ENCODE measurements around the gene AGRN. TPM values are rescaled to one million over a fixed set of nuclear protein-coding genes. Genes with fewer than 3 reads are reported as not detected.
"Not testable (repeated sequence)": the region's sequence is repeated elsewhere in the genome, so short reads cannot be mapped to it uniquely, and the experiment has no call there.

Gene AGRN
- total RNA-seq, 2 experiments from 2014 or later, result 18.8 to 19.3 TPM

DNA sequence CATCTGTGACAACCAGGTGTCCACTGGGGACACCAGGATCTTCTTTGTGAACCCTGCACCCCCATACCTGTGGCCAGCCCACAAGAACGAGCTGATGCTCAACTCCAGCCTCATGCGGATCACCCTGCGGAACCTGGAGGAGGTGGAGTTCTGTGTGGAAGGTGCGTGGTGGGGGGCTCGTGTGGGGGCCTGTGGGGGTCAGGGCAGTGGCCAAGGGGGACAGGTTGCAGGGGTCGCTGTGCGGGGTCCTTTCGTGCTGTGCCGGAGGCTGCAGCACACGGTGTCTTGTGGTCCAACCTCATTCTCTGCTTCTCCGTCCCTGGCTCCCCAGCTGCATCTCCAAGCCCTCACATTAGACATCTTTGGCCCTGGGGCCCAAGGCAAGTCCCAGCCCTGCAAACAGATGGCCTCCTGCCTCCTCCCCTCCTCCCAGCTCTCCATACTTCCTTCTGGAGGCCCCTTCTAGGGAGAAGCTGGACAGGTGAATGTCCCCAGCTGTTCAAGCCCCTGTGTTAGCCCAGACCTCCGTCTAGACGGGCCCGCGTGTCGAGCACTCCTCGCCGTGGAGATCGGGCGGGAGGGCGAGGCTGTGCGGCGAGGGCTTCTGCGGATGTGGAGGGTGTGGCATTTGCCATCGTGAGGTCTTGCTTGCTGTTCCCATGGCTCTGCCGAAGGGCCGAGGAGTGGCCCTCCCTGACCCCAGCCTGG lies 2.5 kb downstream of the AGRN start:
- DNase-seq (no peak), ATAC-seq (ENCODE audit: low read depth) (no peak)
- POLR2A ChIA-PET, result interaction anchor here (0.7 to 1.2 kb wide), 3 partner anchors 9 to 353 kb away, joined by 3 to 4 read pairs (median 3); partner anchors contain the start of genes AURKAIP1 and ISG15
- Mint-ChIP-seq H3K27ac (no peak overlapping the region), H3K4me1 (peaks cover 1% of the 10 kb centered on the region), H3K4me3 (peak overlapping the region; percentile 1), H3K36me3 (peaks cover under 1% of the 10 kb centered on the region), H3K9me3 (no peaks in the 10 kb centered on the region), H3K27me3 (peaks cover 2% of the 10 kb centered on the region)

DNA sequence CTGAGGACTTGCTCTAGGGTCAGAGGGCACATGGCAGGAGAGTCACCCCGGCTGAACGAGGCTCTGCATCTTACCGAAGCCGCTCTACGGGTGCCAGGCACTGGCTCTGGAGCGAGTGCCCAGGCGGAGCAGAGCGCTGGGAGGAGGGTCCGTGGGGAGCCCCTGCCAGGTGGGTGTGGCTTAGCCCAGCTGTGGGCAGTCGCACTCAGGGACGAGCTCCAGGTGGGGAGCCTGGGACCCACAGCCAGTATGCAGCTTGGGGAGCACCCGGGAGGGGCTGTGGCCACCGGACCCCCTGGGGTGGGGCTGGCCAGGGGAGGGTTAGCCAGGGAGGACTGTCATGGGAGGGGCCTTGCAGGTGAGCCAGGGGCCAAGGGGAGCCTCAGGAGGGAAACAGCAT lies 3.8 kb downstream of the AGRN start:
- POLR2A ChIA-PET, result no interaction called here
- no peak for DNase-seq
- no peaks in the 10 kb centered on the region for H3K9me3 Mint-ChIP-seq
- peaks cover 2% of the 10 kb centered on the region for H3K27me3 Mint-ChIP-seq
- no peak overlapping the region for H3K27ac Mint-ChIP-seq
- H3K4me3 Mint-ChIP-seq, result no peak overlapping the region
- no peaks in the 10 kb centered on the region for H3K4me1 Mint-ChIP-seq
- no peaks in the 10 kb centered on the region for H3K36me3 Mint-ChIP-seq
- ATAC-seq (ENCODE audit: low read depth), result no peak

DNA sequence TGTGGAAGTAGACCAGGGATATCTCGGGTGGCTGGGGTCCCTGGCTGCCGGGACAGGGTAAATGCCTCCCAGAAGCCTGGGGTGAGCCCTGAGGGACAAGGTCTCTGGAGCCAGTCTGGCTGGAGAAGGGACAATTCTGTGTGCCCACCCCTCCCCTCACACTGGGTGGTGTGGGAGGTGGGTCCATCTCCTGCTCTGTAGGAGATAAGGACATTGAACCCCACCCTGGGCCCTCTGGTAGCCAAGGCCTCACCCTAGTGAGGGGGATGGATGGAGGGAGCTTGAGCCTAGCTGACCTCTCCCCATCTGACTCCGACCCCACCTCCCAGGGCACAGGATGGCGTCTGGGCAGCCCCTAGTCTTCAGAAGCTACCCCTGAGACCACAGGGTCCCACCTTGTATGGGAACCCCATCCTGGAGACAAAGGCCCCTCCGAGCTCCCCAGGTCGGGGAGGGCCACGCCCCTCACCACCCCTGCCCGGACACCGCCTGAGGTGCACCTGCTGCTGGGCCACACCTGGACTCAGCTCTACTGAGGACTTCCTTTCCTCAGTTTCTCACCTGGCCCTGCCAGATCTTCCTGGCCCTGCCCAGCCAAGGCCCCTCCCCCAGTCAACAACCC lies 4.3 kb downstream of the AGRN start:
- Mint-ChIP-seq H3K36me3 (no peaks in the 10 kb centered on the region), H3K27me3 (peaks cover 2% of the 10 kb centered on the region), H3K27ac (no peak overlapping the region), H3K4me1 (no peaks in the 10 kb centered on the region), H3K4me3 (no peak overlapping the region), H3K9me3 (no peaks in the 10 kb centered on the region)
- POLR2A ChIA-PET, result no interaction called here
- no peak for DNase-seq
- no peak for ATAC-seq (ENCODE audit: low read depth)

GRCh38 chr1:1024771-1025699 lies 5.1 kb downstream of the AGRN start:
- Mint-ChIP-seq H3K36me3 (no peaks in the 10 kb centered on the region), H3K27me3 (peaks cover 2% of the 10 kb centered on the region), H3K27ac (no peak overlapping the region), H3K4me3 (no peak overlapping the region), H3K9me3 (no peaks in the 10 kb centered on the region), H3K4me1 (no peaks in the 10 kb centered on the region)
- DNase-seq (no peak), ATAC-seq (ENCODE audit: low read depth) (no peak)
- POLR2A ChIA-PET, result no interaction called here

- no peak for DNase-seq
- H3K4me1 Mint-ChIP-seq, result no peaks in the 10 kb centered on the region
- peaks cover 2% of the 10 kb centered on the region for H3K27me3 Mint-ChIP-seq
- H3K9me3 Mint-ChIP-seq, result no peaks in the 10 kb centered on the region
- POLR2A ChIA-PET, result no interaction called here
- no peak overlapping the region for H3K4me3 Mint-ChIP-seq
- ATAC-seq (ENCODE audit: low read depth), result no peak
- no peak overlapping the region for H3K27ac Mint-ChIP-seq
- H3K36me3 Mint-ChIP-seq, result no peaks in the 10 kb centered on the region
These were observed 5.8 kb downstream of the AGRN start for GRCh38 chr1:1025730-1026129.

- no peak overlapping the region for H3K4me3 Mint-ChIP-seq
- H3K27me3 Mint-ChIP-seq, result peaks cover 2% of the 10 kb centered on the region
- H3K27ac Mint-ChIP-seq, result no peak overlapping the region
- POLR2A ChIA-PET, result interaction anchor here (0.7 kb wide), 1 partner anchor 10 kb away, joined by 3 read pairs; no protein-coding TSS in a partner anchor
- no peaks in the 10 kb centered on the region for H3K36me3 Mint-ChIP-seq
- DNase-seq (no peak), ATAC-seq (ENCODE audit: low read depth) (no peak)
- H3K4me1 Mint-ChIP-seq, result no peaks in the 10 kb centered on the region
- no peaks in the 10 kb centered on the region for H3K9me3 Mint-ChIP-seq
These were observed 6.9 kb downstream of the AGRN start for GRCh38 chr1:1026599-1027413.

- Mint-ChIP-seq H3K36me3 (no peaks in the 10 kb centered on the region), H3K4me3 (no peak overlapping the region)
These were observed 7.9 kb downstream of the AGRN start for GRCh38 chr1:1027791-1028190.

DNA sequence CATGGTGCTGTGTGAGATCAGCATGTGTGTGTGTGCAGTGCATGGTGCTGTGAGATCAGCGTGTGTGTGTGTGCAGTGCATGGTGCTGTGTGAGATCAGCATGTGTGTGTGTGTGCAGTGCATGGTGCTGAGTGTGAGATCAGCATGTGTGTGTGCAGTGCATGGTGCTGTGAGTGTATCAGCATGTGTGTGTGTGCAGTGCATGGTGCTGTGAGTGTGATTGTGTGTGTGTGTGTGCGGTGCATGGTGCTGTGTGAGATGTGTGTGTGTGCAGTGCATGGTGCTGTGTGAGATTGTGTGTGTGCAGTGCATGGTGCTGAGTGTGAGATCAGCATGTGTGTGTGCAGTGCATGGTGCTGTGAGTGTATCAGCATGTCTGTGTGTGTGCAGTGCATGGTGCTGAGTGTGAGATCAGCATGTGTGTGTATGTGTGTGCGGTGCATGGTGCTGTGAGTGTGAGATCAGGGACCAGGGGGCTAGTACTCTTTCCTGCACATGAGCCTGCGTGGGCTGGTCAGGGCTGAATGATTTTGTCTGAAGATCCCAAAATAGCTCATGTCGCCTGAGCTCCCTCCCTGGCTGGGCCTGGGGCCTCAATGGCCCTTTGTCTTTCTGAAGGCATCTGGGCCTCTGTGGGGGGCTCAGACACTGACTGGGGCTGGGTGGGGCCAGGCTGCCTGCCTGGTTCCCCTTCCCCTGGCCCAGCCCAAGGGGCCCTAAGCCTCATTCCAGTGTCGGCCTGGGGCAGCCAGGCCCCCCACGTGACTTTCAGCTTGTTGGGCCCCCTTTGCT lies 11.1 kb downstream of the AGRN start:
- H3K36me3 Mint-ChIP-seq; POLR2A ChIA-PET; ATAC-seq (ENCODE audit: low read depth); H3K4me1 Mint-ChIP-seq; H3K27me3 Mint-ChIP-seq; H3K9me3 Mint-ChIP-seq; H3K4me3 Mint-ChIP-seq; H3K27ac Mint-ChIP-seq; DNase-seq: not testable (repeated sequence)

More at GRCh38 chr1:1027791-1028190, 7.9 kb downstream of the AGRN start:
- peaks cover 4% of the 10 kb centered on the region for H3K4me1 Mint-ChIP-seq
- no peak for DNase-seq
- H3K27me3 Mint-ChIP-seq, result no peaks in the 10 kb centered on the region
- no peak overlapping the region for H3K27ac Mint-ChIP-seq
- POLR2A ChIA-PET, result no interaction called here
- no peaks in the 10 kb centered on the region for H3K9me3 Mint-ChIP-seq
- ATAC-seq (ENCODE audit: low read depth), result no peak

DNA sequence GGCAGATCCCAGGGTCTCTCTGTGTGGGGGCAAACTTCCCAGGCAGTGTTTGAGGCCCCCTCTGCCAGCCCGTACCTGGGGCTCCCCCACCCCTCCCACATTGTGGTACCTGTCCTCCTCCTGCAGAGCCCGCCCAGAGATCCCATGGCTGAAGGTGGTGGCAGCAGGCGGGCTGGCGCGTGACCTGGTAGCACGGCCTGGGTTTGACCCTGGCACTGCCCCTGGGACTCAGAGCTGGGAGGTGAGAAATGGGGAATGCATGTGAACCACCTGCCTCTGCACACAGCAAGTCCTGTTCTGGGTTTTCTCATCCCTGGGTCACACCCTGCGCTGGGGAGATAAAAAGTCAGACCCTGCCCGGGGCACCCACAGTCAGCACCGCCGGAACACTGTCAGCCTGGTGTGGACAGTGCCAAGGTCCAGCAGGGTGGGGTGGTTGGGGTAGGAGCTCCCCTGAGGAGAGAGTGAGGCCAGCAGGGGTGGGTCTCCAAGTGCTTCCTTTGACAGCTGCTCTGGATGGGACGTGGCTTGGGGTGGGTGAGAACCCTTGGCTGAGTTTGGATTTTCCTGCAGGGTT lies 11.8 kb downstream of the AGRN start:
- DNase-seq, result no peak
- POLR2A ChIA-PET, result interaction anchor here (0.7 to 1.7 kb wide), 2 partner anchors 28 to 30 kb away, joined by 3 to 9 read pairs; no protein-coding TSS in a partner anchor
- H3K36me3 Mint-ChIP-seq, result no peaks in the 10 kb centered on the region
- H3K4me3 Mint-ChIP-seq, result no peak overlapping the region
- H3K4me1 Mint-ChIP-seq, result peaks cover 4% of the 10 kb centered on the region
- H3K27ac Mint-ChIP-seq, result no peak overlapping the region
- ATAC-seq (ENCODE audit: low read depth), result no peak
- H3K27me3 Mint-ChIP-seq, result no peaks in the 10 kb centered on the region
- H3K9me3 Mint-ChIP-seq, result no peaks in the 10 kb centered on the region

DNA sequence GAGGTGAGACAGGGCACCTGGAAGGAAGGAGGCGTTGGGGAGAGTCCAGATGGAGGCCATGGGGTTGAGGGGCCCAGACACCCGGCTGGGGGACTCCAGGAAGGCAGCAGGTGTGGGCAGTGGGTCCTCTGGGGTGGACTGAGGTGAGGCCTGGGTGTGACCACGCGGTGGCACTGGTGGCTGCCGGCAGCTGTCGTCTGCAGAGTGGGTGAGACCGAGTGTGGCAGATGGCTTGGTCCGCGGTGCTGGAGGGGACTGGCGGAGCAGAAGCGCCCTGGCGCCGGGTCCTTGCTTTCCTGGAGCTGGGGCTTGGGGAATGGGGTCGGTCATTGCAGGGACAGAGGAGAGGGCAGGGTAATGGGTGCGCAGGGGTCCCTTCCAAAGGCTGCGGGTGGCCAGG lies 12.5 kb downstream of the AGRN start:
- Mint-ChIP-seq H3K27me3 (no peaks in the 10 kb centered on the region), H3K4me1 (peaks cover 4% of the 10 kb centered on the region), H3K9me3 (no peaks in the 10 kb centered on the region), H3K4me3 (peak overlapping the region; percentile 42), H3K36me3 (no peaks in the 10 kb centered on the region), H3K27ac (peak overlapping the region; percentile 72)
- DNase-seq (no peak), ATAC-seq (ENCODE audit: low read depth) (no peak)
- POLR2A ChIA-PET, result interaction anchor here (0.7 to 2.7 kb wide), 6 partner anchors 13 to 84 kb away, joined by 3 to 18 read pairs (median 6); partner anchors contain the start of gene ISG15

DNA sequence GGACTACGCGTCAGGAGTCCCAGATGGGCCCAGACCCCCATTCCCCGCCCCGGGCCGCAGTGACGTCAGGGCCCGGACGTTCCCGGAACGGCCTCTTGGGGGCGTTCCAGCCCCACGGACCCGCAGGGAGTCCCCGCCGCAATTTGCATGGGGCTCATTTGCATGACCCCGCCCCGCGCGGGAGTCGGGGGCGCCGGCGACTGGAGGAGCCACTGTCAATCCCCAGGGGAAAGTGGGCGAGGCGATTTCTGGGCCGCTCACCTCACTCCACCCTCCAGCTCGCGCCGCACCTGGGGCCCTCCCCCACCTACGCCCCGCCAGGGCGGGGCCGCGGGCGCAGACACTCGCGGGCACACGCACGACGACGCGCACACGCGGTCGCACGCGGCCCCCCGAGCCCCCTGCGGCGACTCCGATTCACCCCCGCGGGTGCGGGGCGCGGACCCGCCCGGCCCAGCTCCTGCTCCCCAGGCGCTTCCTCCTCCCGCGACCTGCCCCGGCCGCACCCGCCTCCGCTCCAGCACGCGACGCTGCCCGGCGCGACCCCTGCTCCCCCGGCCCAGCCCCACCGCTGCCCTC lies 13.2 kb downstream of the AGRN start:
- POLR2A ChIA-PET, result interaction anchor here (1.0 to 2.7 kb wide), 7 partner anchors 14 to 84 kb away, joined by 3 to 18 read pairs (median 4); partner anchors contain the start of gene ISG15
- Mint-ChIP-seq H3K27ac (no peak overlapping the region), H3K9me3 (no peaks in the 10 kb centered on the region), H3K27me3 (no peaks in the 10 kb centered on the region), H3K4me1 (peaks cover 4% of the 10 kb centered on the region), H3K4me3 (no peak overlapping the region), H3K36me3 (no peaks in the 10 kb centered on the region)
- DNase-seq, result peak; percentile 96
- ATAC-seq (ENCODE audit: low read depth), result peak; percentile 92

Data from activated naive CD8-positive, alpha-beta T cell treated with anti-CD3 and anti-CD28 coated beads, Interleukin-2, amount 10 ng/mL, durations not matched to agents 7 days and 5 days (primary cell).